Eye (tissue), 1 donor: ENCODE results near the gene YY1.

Source experiments
- DNase-seq: peaks from one replicate; pipeline ENCODE4 v3.0.0-alpha.2; 2015

The YY1 gene

GRCh38 chr14:100317912-100318808 is 79.2 kb downstream of the YY1 start:
- DNase-seq, result peak; percentile 63

DNA sequence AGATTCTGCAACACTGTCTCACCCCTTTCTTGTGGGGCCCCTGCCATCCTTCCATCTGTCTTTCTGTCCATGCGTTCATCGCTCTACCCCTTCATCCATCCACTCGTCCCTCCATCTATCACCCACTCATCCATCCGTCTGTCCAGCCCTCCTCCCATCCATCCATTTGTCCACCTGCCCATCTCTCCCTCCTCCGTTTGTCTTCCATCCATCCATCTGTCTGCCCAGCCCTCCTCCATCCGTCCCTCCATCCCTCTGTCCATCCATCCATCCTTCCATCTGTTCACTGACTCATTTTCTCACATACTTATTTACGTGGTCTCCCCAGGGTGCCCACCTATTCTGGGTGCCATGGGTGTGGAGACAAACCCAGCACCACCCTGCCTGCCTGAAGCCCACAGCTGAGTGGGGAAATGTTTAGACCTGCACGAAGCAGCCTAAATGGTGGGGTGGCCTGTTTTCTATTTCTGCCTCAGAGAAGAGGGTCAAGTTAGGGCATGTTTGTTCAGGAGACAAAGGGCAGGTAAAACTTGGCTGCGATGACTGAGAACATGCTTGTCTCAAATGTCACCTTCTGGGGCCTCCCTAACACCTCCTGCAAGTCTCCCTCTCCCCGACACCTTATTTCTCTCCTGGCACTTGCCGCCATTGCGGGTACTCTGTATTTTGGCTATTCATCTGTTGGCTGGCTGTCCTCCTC is 81.4 kb downstream of the YY1 start:
- no peak for DNase-seq

DNA sequence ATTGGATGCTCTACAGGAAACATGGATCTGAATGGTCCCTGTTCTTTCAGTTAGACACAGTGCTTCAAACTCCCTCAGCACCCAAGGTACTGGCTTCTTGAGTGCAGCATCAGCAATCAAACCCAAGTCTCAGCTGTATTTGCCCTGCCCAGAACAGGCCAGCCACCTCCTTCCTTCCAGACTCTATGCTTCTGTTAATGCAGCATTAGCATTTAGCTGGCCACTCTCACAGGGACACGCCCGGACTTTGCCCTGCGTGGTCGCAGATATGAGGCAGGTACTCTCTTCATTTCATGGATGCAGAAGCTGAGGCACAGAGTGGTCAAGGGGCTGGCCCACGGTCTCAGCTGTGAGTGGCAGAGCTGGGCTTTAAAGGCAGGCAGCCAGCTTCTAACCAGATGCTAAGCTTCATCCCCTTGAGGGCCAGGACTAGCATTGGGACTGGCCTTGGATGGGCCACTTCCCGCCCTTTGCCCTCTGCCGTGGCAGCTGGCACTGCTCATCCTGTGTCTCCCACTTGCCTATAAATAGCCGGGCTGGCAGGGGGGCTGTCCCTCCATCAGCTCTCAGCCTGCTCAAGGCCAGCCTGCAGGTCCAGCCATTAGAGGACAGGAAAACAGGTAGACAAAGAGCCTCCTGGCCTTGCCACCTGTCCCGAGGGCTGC is 82.7 kb downstream of the YY1 start:
- no peak for DNase-seq

- DNase-seq, result no peak
These were observed 83.4 kb downstream of the YY1 start for GRCh38 chr14:100322138-100322957.

DNA sequence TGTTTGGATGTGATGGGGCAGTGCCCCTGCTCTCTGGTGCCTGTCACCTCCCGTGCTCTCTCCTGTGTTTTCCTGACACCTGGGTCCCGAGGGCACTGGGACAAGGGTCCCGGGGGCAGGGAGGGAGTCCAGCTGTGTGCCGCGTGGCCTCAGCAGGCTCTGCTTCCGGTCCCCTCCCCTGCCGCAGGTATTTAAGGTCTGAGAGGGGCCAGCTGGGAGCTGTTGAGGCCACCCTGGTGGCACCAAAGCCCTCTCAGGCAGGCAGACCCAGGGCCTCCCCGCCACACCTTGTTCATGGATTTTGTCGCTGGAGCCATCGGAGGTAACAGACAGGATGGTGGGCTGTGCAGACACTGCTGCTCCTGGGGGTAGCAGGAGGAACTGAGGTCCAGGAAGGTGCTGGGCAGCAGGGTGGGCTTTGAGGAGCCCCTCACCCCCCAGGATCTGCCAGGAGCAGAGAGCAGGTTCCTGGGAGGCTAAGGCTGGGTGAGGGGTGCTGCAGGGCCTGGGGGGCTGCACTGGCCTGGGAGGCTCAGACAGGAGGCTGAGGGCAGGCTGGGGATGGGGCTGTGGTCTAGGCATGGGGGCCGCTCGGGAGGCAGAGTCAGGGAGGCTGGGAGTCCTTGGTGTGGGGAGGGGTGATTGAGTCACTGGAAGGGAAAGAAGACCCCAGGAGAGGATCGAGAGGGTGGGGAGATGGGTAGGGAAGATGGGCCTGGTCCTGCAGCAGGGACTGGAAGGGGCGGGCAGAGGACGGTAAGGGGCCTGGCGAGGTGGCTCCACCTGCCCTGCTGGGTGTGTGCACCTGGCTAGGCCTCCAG is 84.4 kb downstream of the YY1 start, which contains the start of gene SLC25A47:
Gene SLC25A47, plus strand, starts transcription at position 219 of the 821 bp plus-strand sequence. Its CDS starts 76 bp downstream, at position 295.
- no peak for DNase-seq

DNA sequence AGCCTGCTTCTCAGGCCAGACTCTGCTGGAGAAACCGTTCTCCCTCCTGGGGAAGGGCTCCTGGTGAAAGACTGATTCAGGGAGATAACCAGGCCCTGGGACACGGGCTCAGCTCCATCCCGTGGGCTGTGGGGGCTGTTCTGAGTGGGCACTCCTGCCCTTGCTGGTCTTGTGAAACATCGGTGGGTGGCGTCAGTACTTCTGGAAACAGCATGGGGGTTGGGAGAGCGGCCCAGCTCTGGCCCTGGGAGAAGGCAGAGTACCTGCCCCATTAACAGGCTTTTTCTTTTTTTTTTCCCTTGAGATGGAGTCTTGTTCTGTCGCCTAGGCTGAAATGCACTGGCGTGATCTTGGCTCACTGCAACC is 85.0 kb downstream of the YY1 start:
- no peak for DNase-seq

- no peak for DNase-seq
These were observed 86.3 kb downstream of the YY1 start for GRCh38 chr14:100325231-100325632.

DNA sequence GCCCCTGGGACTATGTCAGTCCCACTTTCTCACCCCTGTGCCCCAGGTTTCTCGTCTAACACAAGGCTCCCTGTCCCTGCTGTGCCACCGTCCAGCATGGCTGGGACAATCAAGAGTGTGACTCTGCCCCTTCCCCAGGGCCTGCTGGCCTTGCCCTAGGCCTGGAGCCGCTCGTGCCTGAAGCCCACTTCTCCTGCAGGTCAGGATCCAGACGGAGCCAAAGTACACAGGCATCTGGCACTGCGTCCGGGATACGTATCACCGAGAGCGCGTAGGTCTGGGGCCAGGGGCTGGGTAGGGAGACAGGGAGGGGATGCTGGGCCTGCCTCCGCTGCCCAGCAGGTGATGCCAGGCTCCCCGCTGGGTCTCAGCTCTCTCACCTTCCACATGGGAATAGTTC is 87.0 kb downstream of the YY1 start:
- no peak for DNase-seq

- DNase-seq, result no peak
These were observed 88.2 kb downstream of the YY1 start for GRCh38 chr14:100327128-100327527.

- no peak for DNase-seq
These were observed 89.7 kb downstream of the YY1 start for GRCh38 chr14:100328495-100329163.

DNA sequence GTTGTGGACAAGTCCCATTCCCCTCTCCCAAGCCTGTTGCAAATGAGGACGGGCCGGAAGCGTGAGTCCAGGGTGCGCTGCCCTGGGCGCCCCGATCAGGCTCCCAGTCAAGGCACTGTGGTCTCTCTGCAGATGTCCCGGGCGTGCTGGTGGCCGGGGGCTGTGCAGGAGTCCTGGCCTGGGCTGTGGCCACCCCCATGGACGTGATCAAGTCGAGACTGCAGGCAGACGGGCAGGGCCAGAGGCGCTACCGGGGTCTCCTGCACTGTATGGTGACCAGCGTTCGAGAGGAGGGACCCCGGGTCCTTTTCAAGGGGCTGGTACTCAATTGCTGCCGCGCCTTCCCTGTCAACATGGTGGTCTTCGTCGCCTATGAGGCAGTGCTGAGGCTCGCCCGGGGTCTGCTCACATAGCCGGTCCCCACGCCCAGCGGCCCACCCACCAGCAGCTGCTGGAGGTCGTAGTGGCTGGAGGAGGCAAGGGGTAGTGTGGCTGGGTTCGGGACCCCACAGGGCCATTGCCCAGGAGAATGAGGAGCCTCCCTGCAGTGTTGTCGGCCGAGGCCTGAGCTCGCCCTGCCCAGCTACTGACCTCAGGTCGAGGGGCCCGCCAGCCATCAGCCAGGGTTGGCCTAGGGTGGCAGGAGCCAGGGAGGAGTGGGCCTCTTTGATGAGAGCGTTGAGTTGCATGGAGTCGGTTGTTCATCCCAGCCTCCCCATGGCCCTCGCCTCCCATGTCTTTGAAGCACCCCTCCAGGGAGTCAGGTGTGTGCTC is 90.5 kb downstream of the YY1 start:
- DNase-seq, result no peak

DNA sequence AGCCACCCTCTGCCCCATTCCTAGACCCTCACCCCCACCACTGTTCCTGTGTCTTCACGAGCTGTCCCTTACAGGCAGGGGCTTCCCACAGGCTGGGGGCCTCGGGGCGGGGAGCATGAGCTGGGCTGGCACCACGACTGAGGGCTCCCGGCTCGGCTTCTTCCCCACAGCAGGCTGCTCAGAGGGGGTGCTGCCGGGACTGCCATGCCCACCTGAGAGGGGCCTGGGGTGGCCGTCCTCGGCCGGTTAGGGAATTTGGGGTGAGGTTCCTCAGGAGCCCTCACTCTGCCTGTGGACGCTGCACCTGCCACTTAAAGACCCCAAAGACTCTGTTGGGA is 91.0 kb downstream of the YY1 start:
- DNase-seq, result no peak

- DNase-seq, result no peak
These were observed 91.5 kb downstream of the YY1 start for GRCh38 chr14:100330388-100330931.

DNA sequence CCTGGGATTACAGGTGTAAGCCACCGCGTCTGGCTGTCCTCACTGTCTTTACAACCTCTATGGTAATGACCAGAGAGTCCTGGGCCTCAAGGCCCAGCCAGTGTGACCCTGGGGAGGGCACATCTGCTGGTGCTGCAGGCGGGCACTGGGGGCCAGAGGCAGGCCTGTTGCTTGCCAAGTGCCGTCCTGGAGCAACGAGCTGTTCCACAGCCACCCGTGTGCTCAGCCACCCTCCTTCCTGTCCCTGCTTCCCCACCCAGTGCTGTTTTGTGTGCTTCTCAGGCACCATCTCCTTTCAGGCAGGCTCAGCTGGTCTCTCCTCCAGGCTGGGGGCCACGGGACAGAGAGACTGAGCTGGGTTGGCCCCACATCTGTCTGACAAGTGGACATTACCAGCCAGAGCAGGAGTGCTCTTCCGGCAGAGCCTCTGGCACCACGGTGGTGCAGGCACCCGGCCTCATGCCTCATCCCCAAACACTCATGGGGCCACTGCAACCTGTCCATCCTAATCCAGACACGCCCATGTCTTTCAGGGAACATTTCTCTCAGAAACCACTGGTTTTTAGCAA is 93.2 kb downstream of the YY1 start:
- DNase-seq, result no peak
